ENCODE data around the gene CHRNA9.

CHRNA9 gene

DNA sequence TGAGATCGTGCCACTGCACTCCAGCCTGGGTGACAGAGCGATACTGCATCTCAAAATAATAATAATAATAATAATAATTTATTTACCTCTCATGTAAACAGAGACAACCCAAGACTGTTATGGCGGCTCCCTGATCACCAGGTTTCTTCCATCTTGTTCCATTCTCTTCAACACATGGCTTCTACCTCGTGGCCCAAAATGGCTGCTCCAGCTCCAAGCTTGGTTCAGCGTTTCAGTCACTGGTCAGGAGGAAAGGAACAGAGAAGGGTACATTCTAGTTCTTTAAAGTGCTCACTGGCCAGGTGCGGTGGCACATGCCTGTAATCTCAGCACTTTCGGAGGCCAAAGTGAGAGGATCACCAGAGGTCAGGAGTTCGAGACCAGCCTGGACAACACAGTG lies 24.9 kb upstream of the CHRNA9 start:
- no peak for DNase-seq

DNA sequence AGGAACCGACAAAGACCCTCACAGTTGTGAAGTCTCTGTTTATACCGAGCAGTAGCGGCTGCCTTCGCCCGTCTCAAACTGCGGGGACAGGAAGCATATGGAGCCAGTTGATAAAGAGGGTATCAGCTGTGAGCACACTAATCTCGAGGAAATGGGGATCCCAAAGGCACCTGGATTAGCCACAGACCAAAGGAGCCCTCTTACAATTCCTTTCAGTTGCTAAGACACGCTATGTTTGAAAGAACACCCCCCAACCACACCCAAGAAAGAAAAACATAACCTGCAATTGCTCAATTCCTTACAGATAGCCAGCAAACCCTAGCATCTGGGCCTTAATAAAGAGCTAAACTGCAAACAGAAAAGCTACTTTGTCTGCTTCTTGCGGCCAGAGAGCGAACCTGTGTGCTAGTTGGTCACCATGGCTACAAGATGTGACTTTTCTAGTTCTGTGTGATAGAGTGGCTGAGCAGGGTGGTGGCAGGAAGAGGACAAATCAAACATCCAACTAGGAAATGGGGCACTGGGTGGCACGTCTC lies 23.3 kb upstream of the CHRNA9 start:
- no peak for DNase-seq

DNA sequence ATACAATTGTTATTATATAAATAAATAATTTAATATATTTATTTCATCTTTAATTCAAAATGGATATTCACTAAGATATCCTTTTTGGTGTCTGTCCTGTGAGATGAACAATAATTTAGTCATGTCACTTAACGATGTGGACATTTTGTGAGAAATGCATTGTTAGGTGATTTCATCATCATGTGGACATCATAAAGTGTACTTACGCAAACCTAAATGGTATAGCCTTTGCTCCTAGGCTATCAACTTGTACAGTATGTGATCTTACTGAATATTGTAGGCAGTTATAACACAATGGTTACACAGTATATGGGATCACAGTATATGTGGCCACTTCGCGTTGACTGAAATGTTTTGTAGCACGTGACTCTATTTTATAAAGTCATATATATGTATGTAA lies 20.2 kb upstream of the CHRNA9 start:
- DNase-seq, result no peak

DNA sequence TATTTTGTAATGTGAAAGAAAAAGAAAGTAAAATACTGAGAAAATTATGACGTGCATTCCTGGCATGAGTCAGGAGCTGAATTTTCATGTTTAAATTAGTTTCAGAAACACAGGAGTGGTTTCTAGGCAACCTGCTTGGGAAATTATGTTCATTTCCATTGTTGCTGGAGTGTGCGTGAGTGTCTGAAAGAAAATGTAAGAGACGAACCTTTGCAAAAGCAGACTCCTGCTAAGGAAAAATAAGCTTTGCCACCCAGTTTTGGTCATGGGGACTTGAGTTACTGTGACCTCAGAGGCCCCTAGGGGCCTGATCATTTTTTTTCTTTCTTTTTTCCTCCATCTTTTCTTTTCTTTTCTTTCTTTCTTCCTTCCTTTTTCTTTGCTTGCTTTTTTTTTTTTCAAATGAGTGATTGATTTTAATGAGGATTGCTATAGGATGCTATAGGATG lies 18.8 kb upstream of the CHRNA9 start:
- DNase-seq, result no peak

DNA sequence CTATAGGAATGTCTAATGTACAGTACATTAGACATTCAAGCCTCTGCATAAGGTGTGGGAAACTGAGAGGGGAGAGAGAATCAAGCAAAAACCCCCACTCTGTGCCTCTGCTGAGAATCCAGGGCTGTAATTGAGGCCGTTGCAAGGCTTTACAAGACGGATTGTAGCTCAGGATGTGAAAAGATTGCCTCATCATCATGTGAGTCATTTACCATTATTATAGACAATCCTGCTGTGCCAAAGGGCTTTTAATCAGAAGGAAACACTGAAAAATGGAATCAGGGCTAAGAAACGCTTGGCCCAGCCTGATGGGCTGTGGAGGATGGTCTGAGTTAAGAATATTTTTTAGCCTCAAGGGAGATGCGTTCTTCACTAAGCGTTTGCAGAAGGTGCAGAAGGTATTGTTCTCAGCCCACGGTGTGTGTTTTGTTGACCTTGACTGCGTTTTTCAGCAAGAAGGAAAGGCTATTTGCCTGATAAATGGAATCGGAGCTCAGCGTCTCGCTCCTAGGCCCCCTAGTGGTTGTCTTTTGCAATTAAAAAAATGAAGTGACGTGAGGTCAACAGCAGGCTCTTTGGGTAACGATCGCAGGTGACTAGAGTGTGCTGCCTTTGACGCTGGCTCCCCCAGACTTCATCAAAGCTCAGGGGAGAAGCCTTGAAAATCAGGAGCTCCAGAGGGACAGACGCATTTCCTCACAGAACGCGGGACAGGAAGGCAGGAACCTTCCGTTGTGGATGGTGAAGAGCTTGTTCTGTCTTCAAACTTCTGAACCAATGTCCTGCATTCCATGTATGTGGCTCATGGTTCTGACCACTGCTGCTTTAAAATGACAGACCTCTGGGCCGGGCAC lies 18.1 kb upstream of the CHRNA9 start:
- no peak for DNase-seq

DNA sequence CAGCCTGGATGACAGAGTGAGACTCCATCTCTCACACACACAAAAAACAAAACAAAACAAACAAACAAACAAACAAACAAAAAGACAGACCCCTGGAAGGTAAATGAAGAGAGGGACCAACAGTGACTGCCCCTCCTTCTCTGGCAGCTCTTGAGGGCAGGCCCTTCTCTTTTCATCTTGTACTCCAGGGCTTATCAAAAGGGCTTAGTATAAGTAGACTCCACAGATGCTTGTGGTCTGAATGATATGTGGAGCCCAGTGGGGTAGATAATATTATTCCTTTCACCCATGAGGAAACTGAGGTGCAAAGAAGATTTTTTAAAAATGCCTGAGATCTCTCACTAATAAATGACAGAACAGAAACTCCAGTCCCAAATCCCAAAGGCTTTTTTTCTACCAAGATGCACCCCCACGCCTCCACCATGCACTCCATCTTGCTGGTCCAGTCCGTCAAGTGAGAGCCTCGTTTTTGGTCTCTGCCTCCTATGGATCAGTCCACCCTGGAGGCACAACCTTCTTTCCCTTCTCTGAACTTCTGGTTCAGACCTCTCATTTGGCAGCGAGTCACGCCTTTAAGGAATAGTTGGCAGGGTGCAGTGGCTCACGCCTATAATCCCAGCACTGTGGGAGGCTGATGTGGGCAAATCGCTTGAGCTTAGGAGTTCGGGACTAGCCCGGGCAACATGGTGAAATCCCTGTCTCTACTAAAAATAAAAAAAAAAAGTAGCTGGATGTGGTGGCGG lies 17.0 kb upstream of the CHRNA9 start:
- DNase-seq, result no peak

DNA sequence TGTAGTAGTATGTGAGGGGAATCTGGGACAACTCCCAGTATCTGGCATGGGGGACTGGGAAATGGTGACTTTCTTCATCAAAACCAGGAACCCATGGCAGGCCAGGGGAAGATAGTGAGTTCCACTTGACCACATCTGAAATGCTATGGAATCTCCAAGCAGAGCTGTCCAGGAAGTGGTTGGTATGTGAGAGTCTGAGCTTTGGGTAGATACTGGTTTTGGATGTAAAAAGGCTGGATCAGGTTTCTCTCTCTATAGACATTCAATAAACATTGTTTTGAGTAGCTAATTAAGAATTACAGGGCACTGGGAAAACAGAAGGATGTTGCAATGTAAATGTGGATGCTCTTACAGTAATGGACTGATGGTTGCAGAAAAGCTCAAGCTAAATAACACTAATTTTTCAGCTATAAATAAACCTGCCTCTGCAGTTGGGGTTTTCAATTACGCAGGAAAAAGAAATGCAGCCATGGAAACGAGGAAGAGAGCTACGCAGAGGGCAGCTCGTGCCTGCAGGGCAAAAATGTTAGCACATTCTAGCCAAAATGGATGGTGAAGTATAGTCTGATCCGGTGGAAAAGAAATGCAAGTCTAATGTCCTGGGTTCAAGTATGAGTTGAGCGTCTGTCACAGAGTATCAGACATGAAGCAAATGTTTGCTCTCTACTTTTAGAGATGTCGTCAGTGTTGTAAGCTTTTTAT lies 13.4 kb upstream of the CHRNA9 start:
- no peak for DNase-seq

DNA sequence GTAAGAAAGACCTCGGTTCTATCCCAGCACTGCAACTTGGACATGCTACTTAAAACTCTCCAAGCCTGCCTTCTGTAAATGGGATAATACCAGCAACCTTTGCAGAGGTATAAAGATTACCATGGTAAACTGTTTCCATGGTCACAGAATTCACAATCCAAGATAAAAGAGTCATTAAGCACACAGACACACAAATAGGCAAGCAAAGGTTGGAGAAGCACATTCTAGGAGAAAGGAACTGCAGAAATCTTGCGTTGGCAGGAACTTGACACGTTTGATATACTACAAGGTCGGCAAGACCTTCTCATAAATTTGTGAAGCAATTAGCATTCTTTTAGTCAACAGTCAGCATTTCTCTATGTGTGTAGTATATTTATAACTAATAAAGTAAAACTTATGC lies 12.3 kb upstream of the CHRNA9 start:
- DNase-seq, result no peak

DNA sequence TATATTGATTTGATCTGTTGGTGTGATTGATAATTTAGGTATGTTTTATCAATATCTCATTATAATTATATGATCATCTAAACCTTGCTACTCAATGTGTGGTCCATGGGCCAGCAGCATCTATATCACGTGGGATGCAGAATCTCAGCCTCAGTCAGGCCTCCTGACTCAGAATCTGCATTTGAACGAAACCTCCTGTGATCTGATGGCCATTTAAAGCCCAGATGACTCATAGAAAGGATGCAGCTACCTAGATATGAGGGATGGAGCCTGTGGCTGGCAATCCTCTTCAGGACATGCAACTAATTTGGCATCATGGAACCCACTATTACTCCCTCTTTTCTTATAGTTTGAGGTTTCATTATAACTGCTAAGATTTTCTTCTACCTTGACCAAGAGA lies 11.3 kb upstream of the CHRNA9 start:
- no peak for DNase-seq

DNA sequence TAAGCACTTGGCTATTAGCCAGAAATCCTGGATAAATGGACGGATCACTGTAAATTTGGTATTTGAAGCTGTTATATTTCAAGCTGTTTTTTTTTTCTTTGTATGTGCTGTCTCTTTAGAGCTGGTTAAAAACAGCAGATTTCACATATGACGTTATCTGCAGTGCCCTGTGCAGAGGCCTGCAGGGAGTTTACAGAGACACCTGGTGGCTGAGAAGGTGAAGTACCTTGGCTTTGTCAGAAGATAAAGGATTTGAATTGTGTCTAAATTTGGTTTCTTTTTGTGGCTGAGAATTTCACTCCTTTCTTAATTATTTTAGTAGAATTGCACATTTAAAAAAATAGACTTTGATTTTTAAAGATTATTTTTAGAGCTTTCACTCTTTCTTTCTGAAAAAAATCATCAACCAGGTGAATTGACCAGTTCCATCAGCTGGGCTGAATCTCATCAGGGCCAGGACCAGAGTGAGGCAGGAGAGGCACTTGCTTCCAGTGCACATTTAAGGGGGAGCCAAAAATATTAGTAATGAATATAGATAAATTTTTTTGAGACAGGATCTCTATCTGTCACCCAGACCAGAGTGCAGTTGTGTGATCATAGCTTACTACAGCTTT lies 9.6 kb upstream of the CHRNA9 start:
- DNase-seq, result peak; percentile 32

DNA sequence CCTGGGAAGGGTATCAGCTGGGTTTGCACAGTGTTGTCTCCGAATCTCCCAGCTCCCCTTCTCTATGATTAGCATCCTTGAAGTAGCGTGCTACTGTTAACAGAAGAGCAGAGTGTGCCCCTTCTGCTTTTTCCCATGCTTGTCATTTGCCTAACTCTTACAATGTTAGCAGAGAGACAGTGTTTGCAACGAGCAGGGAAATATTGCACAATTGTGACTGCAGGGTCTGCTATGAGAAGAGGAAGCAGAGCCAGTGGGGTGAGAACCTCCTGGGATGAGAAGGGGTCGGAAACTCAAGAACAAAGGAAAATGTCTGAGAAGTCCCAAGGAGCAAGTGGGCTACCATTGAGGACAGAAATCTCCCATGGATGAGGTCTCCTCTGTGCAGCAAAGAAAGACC lies 7.8 kb upstream of the CHRNA9 start:
- DNase-seq, result no peak

DNA sequence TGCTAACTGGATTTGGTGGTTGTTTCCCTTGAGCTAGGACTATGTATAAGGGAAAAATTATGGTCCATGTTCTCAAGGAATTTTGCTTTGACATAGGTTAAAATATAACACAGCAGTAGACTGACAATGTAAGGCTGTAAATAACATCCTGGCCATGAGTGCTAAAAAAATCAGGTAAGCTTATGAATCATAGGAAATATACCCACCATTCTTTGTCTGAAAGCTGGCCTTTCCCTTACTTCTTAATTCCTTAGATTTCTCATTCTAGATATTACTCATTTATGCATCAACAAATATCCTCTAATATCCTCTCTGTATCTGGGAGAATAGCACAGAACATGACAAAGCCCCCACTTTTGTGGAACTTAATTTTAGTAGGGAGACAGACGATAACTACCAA lies 6.8 kb upstream of the CHRNA9 start:
- no peak for DNase-seq

DNA sequence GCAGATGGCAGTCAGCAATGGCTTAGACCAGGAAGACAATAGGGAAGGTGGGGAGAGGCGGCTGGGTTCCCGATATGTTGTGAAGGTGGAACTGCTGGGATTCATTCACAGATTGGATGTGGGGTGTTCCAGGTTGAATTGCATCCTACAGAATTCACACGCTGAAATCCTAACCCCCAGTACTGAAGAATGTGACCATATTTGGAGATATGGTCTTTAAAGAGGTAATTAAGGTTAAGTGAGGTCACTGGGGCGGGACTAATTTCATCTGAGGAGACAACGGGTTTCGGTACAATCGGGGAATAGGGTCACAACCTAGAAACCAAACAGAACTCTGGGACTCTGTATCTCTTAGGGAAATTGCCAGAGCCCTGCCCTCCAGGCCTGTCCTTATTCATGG lies 5.3 kb upstream of the CHRNA9 start:
- no peak for DNase-seq

DNA sequence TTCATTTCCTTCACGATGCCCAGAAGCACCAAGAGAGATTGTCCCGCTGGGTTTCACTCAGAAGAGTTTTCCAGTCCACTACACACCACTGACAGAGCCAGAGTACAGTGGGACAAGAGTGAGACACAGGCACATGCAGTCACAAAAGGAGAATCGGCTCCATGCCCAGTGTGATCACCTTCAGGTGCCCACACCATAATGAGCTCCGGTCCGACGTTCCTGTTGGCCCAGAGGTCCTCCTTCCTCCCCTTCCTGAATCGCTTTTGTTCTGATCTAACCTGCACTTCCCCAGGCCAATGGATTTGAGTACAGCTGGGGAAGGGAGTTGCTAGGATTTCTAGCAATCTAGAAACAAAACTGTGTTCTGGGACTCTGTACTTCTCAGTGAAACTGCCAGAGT lies 4.6 kb upstream of the CHRNA9 start:
- no peak for DNase-seq

DNA sequence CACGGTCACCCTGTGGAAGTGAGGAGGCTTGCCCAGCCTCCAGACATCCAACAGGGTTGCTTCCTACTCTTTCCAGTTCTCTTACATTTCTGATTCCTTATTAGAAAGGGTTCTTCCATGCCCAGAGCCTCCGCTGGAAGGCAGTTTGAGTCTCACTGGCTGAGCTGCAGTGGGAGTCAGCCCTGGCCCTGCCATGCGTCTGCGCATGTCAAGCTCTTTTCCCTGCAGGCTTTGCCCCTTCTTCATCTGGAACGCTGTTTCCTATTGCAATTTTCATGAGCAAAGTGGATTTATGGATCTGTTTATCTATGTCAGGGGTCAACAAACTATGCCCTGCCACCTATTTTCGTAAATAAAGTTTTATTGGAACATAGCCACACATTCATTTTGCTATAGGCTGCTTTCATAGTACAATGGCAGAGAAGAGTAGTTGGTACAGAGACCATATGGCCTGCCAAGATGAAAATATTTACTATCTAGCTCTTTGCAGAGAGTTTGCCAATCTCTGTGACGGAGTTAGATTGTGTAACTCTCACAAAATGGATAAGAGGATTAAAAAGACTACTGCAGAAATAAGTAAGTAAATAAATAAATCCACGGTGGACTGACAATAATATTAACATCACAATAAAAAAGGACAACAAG lies 3.9 kb upstream of the CHRNA9 start:
- no peak for DNase-seq

DNA sequence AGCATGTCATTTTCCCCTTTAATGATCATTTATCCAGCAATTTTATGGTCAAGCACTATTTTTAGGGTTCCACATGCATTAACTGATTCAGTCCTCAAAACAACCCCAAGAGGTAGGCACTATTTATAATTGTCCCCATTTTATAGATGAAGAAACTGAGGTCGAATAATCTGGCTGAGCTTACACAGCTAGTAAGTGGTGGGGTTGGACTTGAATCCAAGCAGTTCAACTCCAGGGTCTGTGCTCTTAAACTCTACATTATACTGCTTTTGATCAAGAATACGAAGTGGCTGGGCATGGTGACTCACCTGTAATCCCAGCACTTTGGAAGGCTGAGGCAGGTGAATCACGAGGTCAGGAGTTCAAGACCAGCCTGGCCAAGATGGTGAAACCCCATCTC lies 3.2 kb upstream of the CHRNA9 start:
- DNase-seq, result no peak

DNA sequence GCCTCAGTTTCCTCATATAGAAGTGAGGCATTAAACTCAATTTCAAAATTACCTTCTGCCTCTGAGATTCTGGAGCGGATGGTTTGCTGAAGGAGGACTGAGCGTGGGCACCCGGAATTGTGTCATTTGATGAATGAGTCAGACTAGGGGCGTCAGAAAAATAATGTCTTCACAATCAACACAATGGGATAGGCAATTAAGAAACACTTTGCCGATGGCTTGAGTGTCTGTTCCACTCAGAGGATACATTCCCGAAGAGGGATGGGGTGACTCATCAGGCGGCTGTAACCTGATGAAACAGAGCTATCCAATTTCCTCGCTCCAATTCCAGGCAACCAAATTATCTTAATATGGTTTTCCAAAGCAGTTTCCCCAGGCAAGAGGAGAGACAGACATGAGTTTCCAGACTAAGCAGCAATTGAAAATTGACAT lies 1.2 kb upstream of the CHRNA9 start:
- DNase-seq, result peak; percentile 55

DNA sequence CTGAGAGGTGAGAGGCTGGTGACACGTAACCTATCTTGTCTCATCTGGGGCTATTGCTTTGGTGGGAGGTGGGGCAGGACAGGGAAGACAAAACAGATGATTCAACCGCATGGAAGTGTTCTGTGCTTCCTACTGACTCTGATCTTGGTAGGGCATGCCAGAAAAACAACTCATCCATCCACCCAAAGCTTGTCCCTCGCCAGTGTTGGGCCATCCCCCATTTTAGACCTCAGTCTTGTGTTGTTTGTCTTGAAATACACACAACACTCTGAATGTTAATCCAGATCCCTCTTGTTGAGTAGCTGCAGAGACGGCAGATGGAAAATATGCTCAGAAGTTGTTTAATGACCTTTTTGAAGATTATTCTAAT lies 377 bp downstream of the CHRNA9 start:
- DNase-seq, result no peak

DNA sequence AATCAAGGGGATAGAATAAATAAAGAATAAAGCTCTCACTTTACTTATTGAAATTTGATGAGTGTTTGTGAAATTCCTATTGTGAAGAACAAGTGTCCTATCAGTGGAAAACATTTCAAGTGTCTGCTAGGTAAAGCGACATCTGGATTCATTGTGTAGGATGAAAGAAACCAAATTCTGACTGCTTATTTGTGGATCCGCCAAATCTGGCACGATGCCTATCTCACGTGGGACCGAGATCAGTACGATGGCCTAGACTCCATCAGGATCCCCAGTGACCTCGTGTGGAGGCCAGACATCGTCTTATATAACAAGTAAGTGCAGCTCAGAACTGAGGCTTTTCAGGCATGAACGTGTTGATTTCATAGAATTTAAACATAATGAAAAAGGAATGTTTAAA lies 1.9 kb downstream of the CHRNA9 start:
- no peak for DNase-seq

DNA sequence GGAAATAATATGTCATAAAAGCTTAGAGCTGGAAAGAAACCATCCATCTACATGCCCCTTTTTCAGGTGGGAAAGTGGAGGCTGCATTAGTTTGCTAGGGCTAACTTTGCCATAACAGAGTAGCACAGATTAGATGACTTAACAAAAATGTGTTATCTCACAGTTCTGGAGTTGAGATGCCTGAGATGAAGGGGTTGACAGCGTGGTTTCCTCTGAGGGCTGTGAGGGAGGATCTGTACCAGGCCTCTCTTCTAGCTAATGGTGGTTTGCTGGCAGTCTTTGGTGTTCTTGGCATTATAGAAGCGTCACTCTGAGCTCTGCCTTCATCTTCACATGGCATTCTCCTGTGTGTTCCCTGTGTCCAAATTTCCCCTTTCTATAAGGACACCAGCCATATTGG lies 2.4 kb downstream of the CHRNA9 start:
- no peak for DNase-seq

DNA sequence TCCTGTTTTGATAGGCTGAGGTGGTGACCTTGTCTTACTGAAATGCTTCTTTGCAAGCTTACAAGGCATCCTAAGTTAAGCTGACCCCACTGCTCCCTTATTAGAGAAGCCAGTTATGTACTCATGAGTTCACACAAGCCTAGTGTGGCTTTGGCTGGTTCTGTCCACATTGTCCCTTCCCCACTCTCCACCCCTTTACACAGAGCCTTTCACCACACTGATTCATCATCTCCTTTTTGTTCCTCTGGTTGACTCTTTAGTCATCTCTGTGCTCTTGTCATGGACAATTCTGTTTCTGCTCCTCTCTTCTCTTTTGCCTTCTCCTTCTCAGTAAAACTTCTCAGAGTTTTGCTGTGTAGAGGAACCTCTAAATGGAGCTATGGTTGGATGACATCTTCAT lies 4.9 kb downstream of the CHRNA9 start:
- no peak for DNase-seq

DNA sequence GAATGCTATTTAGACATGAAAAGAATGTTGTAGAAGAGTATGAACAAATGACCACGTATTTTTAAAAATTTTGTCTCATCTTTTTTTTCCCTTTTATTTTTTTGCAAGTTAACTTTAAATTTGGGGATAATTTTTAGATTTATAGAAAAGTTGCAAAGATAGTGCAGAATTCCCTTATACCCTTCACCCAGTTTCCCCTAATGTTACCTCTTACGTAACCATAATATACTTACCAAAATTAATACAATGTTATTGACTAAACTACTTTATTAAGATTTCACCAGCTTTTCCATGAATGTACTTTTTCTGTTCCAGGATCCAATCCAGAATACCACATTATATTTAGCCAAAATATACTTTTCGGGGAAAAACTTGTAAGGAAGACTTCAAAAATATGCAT lies 12.3 kb downstream of the CHRNA9 start:
- DNase-seq, result no peak

DNA sequence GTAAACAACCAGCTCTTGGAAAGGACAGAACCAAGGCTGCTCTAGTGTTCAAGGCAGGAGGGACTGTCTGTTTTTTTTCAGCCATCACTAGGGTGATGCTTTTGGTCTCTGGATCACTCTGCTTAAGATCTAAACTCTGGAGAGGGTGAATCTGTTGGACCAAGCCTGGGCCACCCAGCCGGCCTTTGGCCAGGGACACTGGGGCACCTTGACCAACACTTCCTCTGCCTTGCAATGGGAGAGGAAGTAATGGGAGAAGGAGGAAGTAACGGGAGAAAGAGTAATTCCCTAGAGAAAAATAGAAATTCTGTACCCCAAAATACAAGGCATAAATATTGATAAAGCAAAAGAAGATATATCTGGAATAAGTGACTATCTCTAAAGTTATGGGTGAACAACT lies 12.9 kb downstream of the CHRNA9 start:
- no peak for DNase-seq
